GM19395 (cell line): Measurements from ENCODE around the gene LGALS4.
"Not testable (repeated sequence)": the region's sequence is repeated elsewhere in the genome, so short reads cannot be mapped to it uniquely, and the experiment has no call there.

ENCODE experiments used
- ATAC-seq: cut with Tn5 transposase; IDR thresholded peaks from one replicate; pipeline ENCODE4 v1.9.1; 2021; ENCODE audit warnings: mild to moderate bottlenecking, moderate library complexity; ENCODE audit not compliant: unreplicated experiment

Gene LGALS4

GRCh38 chr19:38812841-38813320 is at the start of gene LGALS4:
TSS of gene LGALS4 (minus strand) at chr19:38812945. CDS start at chr19:38812886, 59 bp downstream.
- no peak for ATAC-seq

GRCh38 chr19:38861368-38861767 is 48.6 kb upstream of the LGALS4 start:
- no peak for ATAC-seq

GRCh38 chr19:38859631-38860204 is 47.0 kb upstream of the LGALS4 start:
- not testable (repeated sequence) for ATAC-seq

GRCh38 chr19:38856813-38857212 is 44.1 kb upstream of the LGALS4 start:
- ATAC-seq, result no peak

GRCh38 chr19:38855751-38856150 is 43.0 kb upstream of the LGALS4 start:
- not testable (repeated sequence) for ATAC-seq

GRCh38 chr19:38854961-38855360 is 42.2 kb upstream of the LGALS4 start:
- ATAC-seq, result not testable (repeated sequence)

GRCh38 chr19:38853214-38853613 is 40.5 kb upstream of the LGALS4 start:
- no peak for ATAC-seq

- ATAC-seq, result no peak
These were observed 39.7 kb upstream of the LGALS4 start for GRCh38 chr19:38852231-38853044.

- ATAC-seq, result peak; percentile 22
These were observed 39.0 kb upstream of the LGALS4 start for GRCh38 chr19:38851622-38852230.

- ATAC-seq, result no peak
These were observed 38.4 kb upstream of the LGALS4 start for GRCh38 chr19:38850976-38851621.

GRCh38 chr19:38850436-38850975 is 37.8 kb upstream of the LGALS4 start:
- peak; percentile 74 for ATAC-seq

GRCh38 chr19:38849860-38850435 is 37.2 kb upstream of the LGALS4 start, which contains the start of gene HNRNPL:
TSS of gene HNRNPL (minus strand) at chr19:38849986. CDS start at chr19:38849966, 20 bp downstream.
- ATAC-seq, result peak; percentile 66

- peak; percentile 12 for ATAC-seq
These were observed 36.6 kb upstream of the LGALS4 start for GRCh38 chr19:38849147-38849859.

- ATAC-seq, result no peak
These were observed 35.8 kb upstream of the LGALS4 start for GRCh38 chr19:38848299-38849146.

GRCh38 chr19:38846097-38846496 is 33.4 kb upstream of the LGALS4 start:
- ATAC-seq, result no peak

GRCh38 chr19:38845374-38846024 is 32.8 kb upstream of the LGALS4 start:
- no peak for ATAC-seq

GRCh38 chr19:38844093-38844686 is 31.4 kb upstream of the LGALS4 start:
- ATAC-seq, result no peak

- no peak for ATAC-seq
These were observed 30.5 kb upstream of the LGALS4 start for GRCh38 chr19:38843175-38843758.
